CD4-positive, alpha-beta T cell treated with Interleukin-10 for 1 hour (primary cell): Measurements from ENCODE around the gene TIMELESS.
"Not testable (repeated sequence)": the region's sequence is repeated elsewhere in the genome, so short reads cannot be mapped to it uniquely, and the experiment has no call there.

ENCODE experiments used
- DNase-seq: peaks from one replicate; pipeline ENCODE4 v3.0.0-alpha.2; 2020

Gene TIMELESS

GRCh38 chr12:56461235-56462159 lies 12.3 kb upstream of the TIMELESS start:
- no peak for DNase-seq

- DNase-seq, result no peak
These were observed 8.6 kb upstream of the TIMELESS start for GRCh38 chr12:56457817-56458216.

GRCh38 chr12:56454557-56454956 lies 5.3 kb upstream of the TIMELESS start, which contains the start of gene MIP:
Gene MIP (minus strand): TSS chr12:56454657. CDS start chr12:56454613, 44 bp downstream.
- DNase-seq, result no peak

- no peak for DNase-seq
These were observed 1.9 kb upstream of the TIMELESS start for GRCh38 chr12:56451147-56451546.

GRCh38 chr12:56450241-56450640 lies 1.0 kb upstream of the TIMELESS start:
- DNase-seq, result no peak

GRCh38 chr12:56449622-56449984 lies 377 bp upstream of the TIMELESS start:
- no peak for DNase-seq

GRCh38 chr12:56443208-56443607 lies 6.0 kb downstream of the TIMELESS start:
- DNase-seq, result not testable (repeated sequence)

GRCh38 chr12:56437430-56438176 lies 11.6 kb downstream of the TIMELESS start:
- DNase-seq, result no peak

- no peak for DNase-seq
These were observed 14.4 kb downstream of the TIMELESS start for GRCh38 chr12:56434828-56435227.

GRCh38 chr12:56431850-56432249 lies 17.4 kb downstream of the TIMELESS start:
- no peak for DNase-seq

- no peak for DNase-seq
These were observed 17.9 kb downstream of the TIMELESS start for GRCh38 chr12:56431288-56431687.

GRCh38 chr12:56425940-56426438 lies 23.2 kb downstream of the TIMELESS start:
- DNase-seq, result no peak

- DNase-seq, result peak; percentile 3
These were observed 24.0 kb downstream of the TIMELESS start for GRCh38 chr12:56425193-56425592.

GRCh38 chr12:56420411-56420810 lies 28.8 kb downstream of the TIMELESS start:
- no peak for DNase-seq

- no peak for DNase-seq
These were observed 31.5 kb downstream of the TIMELESS start for GRCh38 chr12:56417739-56418138.

- DNase-seq, result no peak
These were observed 34.8 kb downstream of the TIMELESS start for GRCh38 chr12:56414401-56414800.

GRCh38 chr12:56413392-56413791 lies 35.8 kb downstream of the TIMELESS start:
- DNase-seq, result no peak

GRCh38 chr12:56411781-56412639 lies 37.2 kb downstream of the TIMELESS start:
- DNase-seq, result no peak

- no peak for DNase-seq
These were observed 38.5 kb downstream of the TIMELESS start for GRCh38 chr12:56410768-56411167.

- no peak for DNase-seq
These were observed 40.3 kb downstream of the TIMELESS start for GRCh38 chr12:56408799-56409417.

- DNase-seq, result not testable (repeated sequence)
These were observed 45.0 kb downstream of the TIMELESS start for GRCh38 chr12:56404227-56404626.

GRCh38 chr12:56401612-56402011 lies 47.6 kb downstream of the TIMELESS start:
- not testable (repeated sequence) for DNase-seq
